GM23338 (cell line): Measurements from ENCODE around the gene OSBPL5. TPM values are rescaled to one million over a fixed set of nuclear protein-coding genes. Genes with fewer than 3 reads are reported as not detected.

Source experiments
- ATAC-seq: fragments of 200-7000 bp; cut with Tn5 transposase; 3 replicates; pipeline ENCODE4 v1.9.1; 2020
- DNase-seq: peaks from one replicate; pipeline ENCODE4 v3.0.0-alpha.2; 2015; ENCODE audit warnings: low spot score
- H2AFZ ChIP-seq: fragments of 200-600 bp; sonication (generic); 2 replicates; pipeline ENCODE4 v1.8.0; 2016; ENCODE audit warnings: antibody characterized with exemption, mild to moderate bottlenecking, moderate library complexity
- H3F3A ChIP-seq: fragments of 200-600 bp; sonication (generic); replicated peaks from 2 replicates; pipeline ENCODE4 v1.8.0; 2017; ENCODE audit warnings: antibody characterized with exemption, mixed run types, low read depth
- H3K27ac ChIP-seq: fragments of 200-600 bp; sonication (generic); 2 replicates; pipeline ENCODE4 v1.6.1; 2016; ENCODE audit warnings: low read depth
- H3K27me3 ChIP-seq: fragments of 200-600 bp; sonication (generic); 2 replicates; pipeline ENCODE4 v1.8.0; 2016; ENCODE audit warnings: mild to moderate bottlenecking, mixed run types, moderate library complexity; ENCODE audit not compliant: insufficient read depth
- H3K36me3 ChIP-seq: fragments of 200-600 bp; sonication (generic); 2 replicates; pipeline ENCODE4 v1.8.0; 2016; ENCODE audit warnings: mild to moderate bottlenecking; ENCODE audit not compliant: insufficient read depth
- H3K4me1 ChIP-seq: fragments of 200-600 bp; sonication (generic); 2 replicates; pipeline ENCODE4 v1.8.0; 2016; ENCODE audit warnings: mild to moderate bottlenecking, moderate library complexity; ENCODE audit not compliant: insufficient read depth
- H3K4me2 ChIP-seq: fragments of 200-600 bp; sonication (generic); 2 replicates; pipeline ENCODE4 v1.7.1; 2017; ENCODE audit warnings: mixed run types
- H3K4me3 ChIP-seq: fragments of 200-600 bp; sonication (generic); 2 replicates; pipeline ENCODE4 v1.6.1; 2016; ENCODE audit warnings: mixed run types
- H3K79me2 ChIP-seq: fragments of 200-600 bp; sonication (generic); replicated peaks from 2 replicates; pipeline ENCODE4 v1.8.0; 2017; ENCODE audit warnings: mild to moderate bottlenecking; ENCODE audit not compliant: insufficient read depth
- H3K9me2 ChIP-seq: fragments of 200-600 bp; sonication (generic); 2 replicates; pipeline ENCODE4 v1.8.0; 2017; ENCODE audit not compliant: insufficient read depth
- H4K20me1 ChIP-seq: fragments of 200-600 bp; sonication (generic); replicated peaks from 2 replicates; pipeline ENCODE4 v1.8.0; 2017; ENCODE audit warnings: mild to moderate bottlenecking; ENCODE audit not compliant: insufficient read depth
- H3K27ac Mint-ChIP-seq: 2 replicates; pipeline ENCODE4 v1.8.0; 2020; ENCODE audit warnings: inconsistent platforms, mild to moderate bottlenecking, moderate library complexity, mixed read lengths
- H3K27me3 Mint-ChIP-seq: 3 replicates; pipeline ENCODE4 v1.8.0; 2022; ENCODE audit warnings: low read depth, mild to moderate bottlenecking, moderate library complexity, mixed read lengths, inconsistent platforms; ENCODE audit not compliant: insufficient read depth, poor library complexity
- H3K36me3 Mint-ChIP-seq: 3 replicates; pipeline ENCODE4 v1.8.0; 2021; ENCODE audit warnings: low read depth, mild to moderate bottlenecking, inconsistent platforms, moderate library complexity, mixed read lengths
- H3K4me1 Mint-ChIP-seq: 3 replicates; pipeline ENCODE4 v1.8.0; 2020; ENCODE audit warnings: mild to moderate bottlenecking, inconsistent platforms, mixed read lengths
- H3K4me3 Mint-ChIP-seq: 3 replicates; pipeline ENCODE4 v1.8.0; 2021; ENCODE audit warnings: moderate library complexity, mild to moderate bottlenecking, inconsistent platforms, mixed read lengths
- H3K9me3 Mint-ChIP-seq: 3 replicates; pipeline ENCODE4 v1.8.0; 2020; ENCODE audit warnings: moderate library complexity, mild to moderate bottlenecking, inconsistent platforms, mixed read lengths
- CREB1 ChIP-seq: fragments of 250-450 bp; sonication (Bioruptor Pico); IDR thresholded peaks from 2 replicates; pipeline ENCODE4 v1.5.0; 2020; ENCODE audit warnings: low read depth, mild to moderate bottlenecking, moderate library complexity
- ETS1 ChIP-seq: IDR thresholded peaks from 2 replicates; pipeline ENCODE4 v1.6.1; 2016; ENCODE audit warnings: antibody characterized with exemption
- EZH2 ChIP-seq: fragments of 200-600 bp; sonication (generic); IDR thresholded peaks from one replicate; pipeline ENCODE4 v1.8.0; 2017; ENCODE audit warnings: antibody characterized with exemption, mild to moderate bottlenecking, low read depth; ENCODE audit not compliant: unreplicated experiment
- EZH2phosphoT487 ChIP-seq: fragments of 200-600 bp; sonication (generic); IDR thresholded peaks from one replicate; pipeline ENCODE4 v1.8.1; 2018; ENCODE audit warnings: antibody characterized with exemption; ENCODE audit not compliant: unreplicated experiment
- JUNB ChIP-seq: IDR thresholded peaks from one replicate; pipeline ENCODE4 v1.6.1; 2016; ENCODE audit warnings: antibody characterized with exemption; ENCODE audit not compliant: unreplicated experiment
- NANOG ChIP-seq: IDR thresholded peaks from 2 replicates; pipeline ENCODE4 v1.6.1; 2016; ENCODE audit warnings: antibody characterized with exemption, borderline replicate concordance
- POLR2AphosphoS5 ChIP-seq: IDR thresholded peaks from 2 replicates; pipeline ENCODE4 v1.6.1; 2016; ENCODE audit warnings: antibody characterized with exemption, low read depth
- REST ChIP-seq: IDR thresholded peaks from one replicate; pipeline ENCODE4 v1.6.1; 2018; ENCODE audit warnings: antibody characterized with exemption; ENCODE audit not compliant: unreplicated experiment
- STAT1 ChIP-seq: IDR thresholded peaks from one replicate; pipeline ENCODE4 v1.6.1; 2016; ENCODE audit warnings: antibody characterized with exemption; ENCODE audit not compliant: unreplicated experiment
- ZNF114 ChIP-seq: fragments of 250-450 bp; sonication (Bioruptor Pico); IDR thresholded peaks from 2 replicates; pipeline ENCODE4 v1.5.0; 2020; ENCODE audit warnings: mild to moderate bottlenecking, moderate library complexity
- ZNF331 ChIP-seq: fragments of 250-450 bp; sonication (Bioruptor Pico); IDR thresholded peaks from 2 replicates; pipeline ENCODE4 v1.5.0; 2020; ENCODE audit warnings: low read depth, mild to moderate bottlenecking, moderate library complexity
- polyA plus RNA-seq: library from polyadenylated mRNA; unstranded; fragments of >200 nt; fragmentation: Nextera tagmentation; extraction: Ambion mirVana; gene quantifications from 2 replicates; pipeline ENCODE4 v1.2.1, GENCODE V29; 2016
- total RNA-seq: library from RNA; depleted of rRNA; stranded (reverse); fragments of >200 nt; shearing (Covaris generic); gene quantifications from 2 replicates; pipeline ENCODE4 v1.2.3, GENCODE V29; 2014
- TF ChIP-seq, protein P1 (sequence below): fragments of 250-450 bp; sonication (Bioruptor Pico); IDR thresholded peaks from 2 replicates; pipeline ENCODE4 v1.5.0; 2020; ENCODE audit warnings: mild to moderate bottlenecking, moderate library complexity
- TF ChIP-seq, protein P2 (sequence below), 2 experiments: fragments of 200-600 bp in 1 of 2; sonication (generic) in 1 of 2; conservative IDR thresholded peaks; 2 replicates each; pipeline versions ENCODE4 v1.5.1 to v1.6.1; 2016 to 2017; ENCODE audit warnings: antibody characterized with exemption in 2 of 2, low read depth in 2 of 2, mild to moderate bottlenecking in 2 of 2, moderate library complexity in 1 of 2

OSBPL5 gene
- total and polyA plus RNA-seq, 2 experiments from 2014 or later = 2.7 to 12.0 TPM

GRCh38 chr11:3131330-3131941, 33.7 kb downstream of the OSBPL5 start:
- Histone ChIP-seq H2AFZ (no peak overlapping the region), H3K4me3 (no peak overlapping the region), H3K4me2 (no peak overlapping the region), H3K27ac (no peak overlapping the region), H3K36me3 (no peaks in the 10 kb centered on the region), H3K27me3 (no peaks in the 10 kb centered on the region), H4K20me1 (no peaks in the 10 kb centered on the region), H3K79me2 (no peaks in the 10 kb centered on the region), H3K4me1 (no peaks in the 10 kb centered on the region), H3F3A (no peaks in the 10 kb centered on the region), H3K9me2 (no peaks in the 10 kb centered on the region)
- TF ChIP-seq ZNF331 (CRISPR knock-in tag) = no peak
- TF ChIP-seq ETS1 = no peak
- TF ChIP-seq REST = no peak
- TF ChIP-seq, protein P1, sequence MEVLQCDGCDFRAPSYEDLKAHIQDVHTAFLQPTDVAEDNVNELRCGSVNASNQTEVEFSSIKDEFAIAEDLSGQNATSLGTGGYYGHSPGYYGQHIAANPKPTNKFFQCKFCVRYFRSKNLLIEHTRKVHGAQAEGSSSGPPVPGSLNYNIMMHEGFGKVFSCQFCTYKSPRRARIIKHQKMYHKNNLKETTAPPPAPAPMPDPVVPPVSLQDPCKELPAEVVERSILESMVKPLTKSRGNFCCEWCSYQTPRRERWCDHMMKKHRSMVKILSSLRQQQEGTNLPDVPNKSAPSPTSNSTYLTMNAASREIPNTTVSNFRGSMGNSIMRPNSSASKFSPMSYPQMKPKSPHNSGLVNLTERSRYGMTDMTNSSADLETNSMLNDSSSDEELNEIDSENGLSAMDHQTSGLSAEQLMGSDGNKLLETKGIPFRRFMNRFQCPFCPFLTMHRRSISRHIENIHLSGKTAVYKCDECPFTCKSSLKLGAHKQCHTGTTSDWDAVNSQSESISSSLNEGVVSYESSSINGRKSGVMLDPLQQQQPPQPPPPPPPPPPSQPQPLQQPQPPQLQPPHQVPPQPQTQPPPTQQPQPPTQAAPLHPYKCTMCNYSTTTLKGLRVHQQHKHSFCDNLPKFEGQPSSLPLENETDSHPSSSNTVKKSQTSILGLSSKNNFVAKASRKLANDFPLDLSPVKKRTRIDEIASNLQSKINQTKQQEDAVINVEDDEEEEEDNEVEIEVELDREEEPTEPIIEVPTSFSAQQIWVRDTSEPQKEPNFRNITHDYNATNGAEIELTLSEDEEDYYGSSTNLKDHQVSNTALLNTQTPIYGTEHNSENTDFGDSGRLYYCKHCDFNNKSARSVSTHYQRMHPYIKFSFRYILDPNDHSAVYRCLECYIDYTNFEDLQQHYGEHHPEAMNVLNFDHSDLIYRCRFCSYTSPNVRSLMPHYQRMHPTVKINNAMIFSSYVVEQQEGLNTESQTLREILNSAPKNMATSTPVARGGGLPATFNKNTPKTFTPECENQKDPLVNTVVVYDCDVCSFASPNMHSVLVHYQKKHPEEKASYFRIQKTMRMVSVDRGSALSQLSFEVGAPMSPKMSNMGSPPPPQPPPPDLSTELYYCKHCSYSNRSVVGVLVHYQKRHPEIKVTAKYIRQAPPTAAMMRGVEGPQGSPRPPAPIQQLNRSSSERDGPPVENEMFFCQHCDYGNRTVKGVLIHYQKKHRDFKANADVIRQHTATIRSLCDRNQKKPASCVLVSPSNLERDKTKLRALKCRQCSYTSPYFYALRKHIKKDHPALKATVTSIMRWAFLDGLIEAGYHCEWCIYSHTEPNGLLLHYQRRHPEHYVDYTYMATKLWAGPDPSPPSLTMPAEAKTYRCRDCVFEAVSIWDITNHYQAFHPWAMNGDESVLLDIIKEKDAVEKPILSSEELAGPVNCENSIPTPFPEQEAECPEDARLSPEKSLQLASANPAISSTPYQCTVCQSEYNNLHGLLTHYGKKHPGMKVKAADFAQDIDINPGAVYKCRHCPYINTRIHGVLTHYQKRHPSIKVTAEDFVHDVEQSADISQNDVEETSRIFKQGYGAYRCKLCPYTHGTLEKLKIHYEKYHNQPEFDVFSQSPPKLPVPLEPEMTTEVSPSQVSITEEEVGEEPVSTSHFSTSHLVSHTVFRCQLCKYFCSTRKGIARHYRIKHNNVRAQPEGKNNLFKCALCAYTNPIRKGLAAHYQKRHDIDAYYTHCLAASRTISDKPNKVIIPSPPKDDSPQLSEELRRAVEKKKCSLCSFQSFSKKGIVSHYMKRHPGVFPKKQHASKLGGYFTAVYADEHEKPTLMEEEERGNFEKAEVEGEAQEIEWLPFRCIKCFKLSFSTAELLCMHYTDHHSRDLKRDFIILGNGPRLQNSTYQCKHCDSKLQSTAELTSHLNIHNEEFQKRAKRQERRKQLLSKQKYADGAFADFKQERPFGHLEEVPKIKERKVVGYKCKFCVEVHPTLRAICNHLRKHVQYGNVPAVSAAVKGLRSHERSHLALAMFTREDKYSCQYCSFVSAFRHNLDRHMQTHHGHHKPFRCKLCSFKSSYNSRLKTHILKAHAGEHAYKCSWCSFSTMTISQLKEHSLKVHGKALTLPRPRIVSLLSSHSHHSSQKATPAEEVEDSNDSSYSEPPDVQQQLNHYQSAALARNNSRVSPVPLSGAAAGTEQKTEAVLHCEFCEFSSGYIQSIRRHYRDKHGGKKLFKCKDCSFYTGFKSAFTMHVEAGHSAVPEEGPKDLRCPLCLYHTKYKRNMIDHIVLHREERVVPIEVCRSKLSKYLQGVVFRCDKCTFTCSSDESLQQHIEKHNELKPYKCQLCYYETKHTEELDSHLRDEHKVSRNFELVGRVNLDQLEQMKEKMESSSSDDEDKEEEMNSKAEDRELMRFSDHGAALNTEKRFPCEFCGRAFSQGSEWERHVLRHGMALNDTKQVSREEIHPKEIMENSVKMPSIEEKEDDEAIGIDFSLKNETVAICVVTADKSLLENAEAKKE (CRISPR knock-in tag) = no peak
- no peak for TF ChIP-seq NANOG
- TF ChIP-seq POLR2AphosphoS5 = no peak
- no peak for TF ChIP-seq STAT1
- no peak for TF ChIP-seq ZNF114 (CRISPR knock-in tag)
- TF ChIP-seq, protein P2, sequence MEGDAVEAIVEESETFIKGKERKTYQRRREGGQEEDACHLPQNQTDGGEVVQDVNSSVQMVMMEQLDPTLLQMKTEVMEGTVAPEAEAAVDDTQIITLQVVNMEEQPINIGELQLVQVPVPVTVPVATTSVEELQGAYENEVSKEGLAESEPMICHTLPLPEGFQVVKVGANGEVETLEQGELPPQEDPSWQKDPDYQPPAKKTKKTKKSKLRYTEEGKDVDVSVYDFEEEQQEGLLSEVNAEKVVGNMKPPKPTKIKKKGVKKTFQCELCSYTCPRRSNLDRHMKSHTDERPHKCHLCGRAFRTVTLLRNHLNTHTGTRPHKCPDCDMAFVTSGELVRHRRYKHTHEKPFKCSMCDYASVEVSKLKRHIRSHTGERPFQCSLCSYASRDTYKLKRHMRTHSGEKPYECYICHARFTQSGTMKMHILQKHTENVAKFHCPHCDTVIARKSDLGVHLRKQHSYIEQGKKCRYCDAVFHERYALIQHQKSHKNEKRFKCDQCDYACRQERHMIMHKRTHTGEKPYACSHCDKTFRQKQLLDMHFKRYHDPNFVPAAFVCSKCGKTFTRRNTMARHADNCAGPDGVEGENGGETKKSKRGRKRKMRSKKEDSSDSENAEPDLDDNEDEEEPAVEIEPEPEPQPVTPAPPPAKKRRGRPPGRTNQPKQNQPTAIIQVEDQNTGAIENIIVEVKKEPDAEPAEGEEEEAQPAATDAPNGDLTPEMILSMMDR (conservative IDR thresholded peaks at IDR 0.05; ENCODE audit: low read depth in 2 of 2) = no peak
- TF ChIP-seq CREB1 (CRISPR knock-in tag) = no peak
- no peak for TF ChIP-seq EZH2phosphoT487
- TF ChIP-seq EZH2 = no peak
- TF ChIP-seq JUNB = no peak
- no peaks in the 10 kb centered on the region for H3K9me3 Mint-ChIP-seq
- H3K27ac Mint-ChIP-seq = no peak overlapping the region
- DNase-seq (no peak), ATAC-seq (no peak)
- peaks cover 3% of the 10 kb centered on the region; the same call in 1 of the 3 replicates for H3K4me1 Mint-ChIP-seq
- peaks cover 5% of the 10 kb centered on the region for H3K27me3 Mint-ChIP-seq
- no peak overlapping the region for H3K4me3 Mint-ChIP-seq
- H3K36me3 Mint-ChIP-seq = no peaks in the 10 kb centered on the region
